OCI-M2 (cell line): ENCODE results near the gene SAG.
"Not testable (repeated sequence)": the region's sequence is repeated elsewhere in the genome, so short reads cannot be mapped to it uniquely, and the experiment has no call there.

ENCODE experiments used
- DNase-seq: peaks from one replicate; lab custom pipeline; 2025; ENCODE audit not compliant: unreplicated experiment; lab: John Stamatoyannopoulos, UW

Gene SAG

GRCh38 chr2:233329489-233330135, 22.0 kb downstream of the SAG start:
- DNase-seq = no peak

GRCh38 chr2:233331536-233331935, 23.9 kb downstream of the SAG start:
- DNase-seq = peak; percentile 14

- no peak for DNase-seq
Observed at GRCh38 chr2:233332125-233332524, 24.5 kb downstream of the SAG start.

GRCh38 chr2:233334915-233335314, 27.3 kb downstream of the SAG start:
- DNase-seq = no peak

- DNase-seq = not testable (repeated sequence)
Observed at GRCh38 chr2:233336091-233336490, 28.5 kb downstream of the SAG start.

GRCh38 chr2:233336541-233336940, 28.9 kb downstream of the SAG start:
- DNase-seq = no peak

GRCh38 chr2:233338046-233338445, 30.4 kb downstream of the SAG start:
- no peak for DNase-seq

GRCh38 chr2:233338812-233339368, 31.3 kb downstream of the SAG start:
- no peak for DNase-seq

- DNase-seq = no peak
Observed at GRCh38 chr2:233339427-233339826, 31.8 kb downstream of the SAG start.

GRCh38 chr2:233341296-233341695, 33.7 kb downstream of the SAG start:
- DNase-seq = no peak

- no peak for DNase-seq
Observed at GRCh38 chr2:233342301-233342700, 34.7 kb downstream of the SAG start.

GRCh38 chr2:233343171-233343705, 35.6 kb downstream of the SAG start:
- no peak for DNase-seq

GRCh38 chr2:233346376-233346775, 38.8 kb downstream of the SAG start:
- DNase-seq = no peak

- no peak for DNase-seq
Observed at GRCh38 chr2:233346930-233347329, 39.3 kb downstream of the SAG start.

GRCh38 chr2:233349005-233349998, 41.7 kb downstream of the SAG start:
- DNase-seq = no peak

- DNase-seq = no peak
Observed at GRCh38 chr2:233350708-233351107, 43.1 kb downstream of the SAG start.

GRCh38 chr2:233351423-233351822, 43.8 kb downstream of the SAG start:
- no peak for DNase-seq

- no peak for DNase-seq
Observed at GRCh38 chr2:233352141-233352842, 44.7 kb downstream of the SAG start.

GRCh38 chr2:233353101-233353768, 45.6 kb downstream of the SAG start:
- no peak for DNase-seq

GRCh38 chr2:233353769-233354499, 46.3 kb downstream of the SAG start, which contains the start of gene DGKD:
Gene DGKD, plus strand, starts transcription at chr2:233354494. Its CDS starts 25 bp downstream, at chr2:233354519.
- DNase-seq = no peak
